HepG2 (cell line): ENCODE results near the gene TEX19. TPM values are rescaled to one million over a fixed set of nuclear protein-coding genes. Genes with fewer than 3 reads are reported as not detected.
A peak's percentile ranks its signal among the peaks of the same experiment; 100 is the strongest.

Source experiments
- AFF4 ChIP-seq: sonication (generic); formaldehyde crosslinking; IDR thresholded peaks from 2 replicates; pipeline ENCODE4 v1.4.0; 2020; ENCODE audit warnings: missing genetic modification reagents
- GRHL1 ChIP-seq: sonication (generic); formaldehyde crosslinking; conservative IDR thresholded peaks from 2 replicates; pipeline ENCODE4 v1.8.0; 2022; ENCODE audit warnings: missing genetic modification reagents
- IKZF1 ChIP-seq: fragments of 450-650 bp; IDR thresholded peaks from 2 replicates; pipeline ENCODE4 v1.7.1; 2016
- MAZ ChIP-seq, 2 experiments: sonication (generic) in 1 of 2; formaldehyde crosslinking in 1 of 2; IDR thresholded peaks; 2 replicates each; pipeline versions ENCODE4 v1.5.0 to v1.6.1; 2012 to 2020; ENCODE audit warnings: low read depth in 2 of 2, mild to moderate bottlenecking in 2 of 2, borderline replicate concordance in 1 of 2, improper control_type of control experiment in 1 of 2, low read length in 1 of 2, missing genetic modification reagents in 1 of 2, moderate library complexity in 1 of 2
- MYC ChIP-seq: sonication (generic); formaldehyde crosslinking; IDR thresholded peaks from 2 replicates; pipeline ENCODE4 v1.9.0; 2021; ENCODE audit warnings: missing genetic modification reagents, borderline replicate concordance
- PRPF4 ChIP-seq: fragments of 200-400 bp; formaldehyde crosslinking; IDR thresholded peaks from 2 replicates; pipeline ENCODE4 v1.6.1; 2016; ENCODE audit warnings: low read length, low read depth; ENCODE audit not compliant: poor library complexity, severe bottlenecking
- RCOR2 ChIP-seq: IDR thresholded peaks from 2 replicates; pipeline ENCODE4 v1.6.1; 2016; ENCODE audit warnings: missing biosample characterization, missing genetic modification reagents
- SUZ12 ChIP-seq: fragments of 150-350 bp; IDR thresholded peaks from 2 replicates; pipeline ENCODE4 v1.6.1; 2014; ENCODE audit warnings: low read depth, low read length
- TERF1 ChIP-seq: sonication (generic); formaldehyde crosslinking; IDR thresholded peaks from 2 replicates; pipeline ENCODE4 v1.8.0; 2022; ENCODE audit warnings: mild to moderate bottlenecking, missing genetic modification reagents, moderate library complexity
- ZBTB21 ChIP-seq: sonication (generic); formaldehyde crosslinking; IDR thresholded peaks from 2 replicates; pipeline ENCODE4 v1.4.0; 2020; ENCODE audit warnings: missing genetic modification reagents
- ZNF136 ChIP-seq: sonication (generic); formaldehyde crosslinking; IDR thresholded peaks from 2 replicates; pipeline ENCODE4 v1.8.1; 2022; ENCODE audit warnings: low read depth, mild to moderate bottlenecking, moderate library complexity, missing genetic modification reagents
- ZNF367 ChIP-seq: sonication (generic); formaldehyde crosslinking; IDR thresholded peaks from 2 replicates; pipeline ENCODE4 v1.4.0; 2020; ENCODE audit warnings: missing genetic modification reagents, borderline replicate concordance
- ZNF382 ChIP-seq: sonication (generic); formaldehyde crosslinking; IDR thresholded peaks from 2 replicates; pipeline ENCODE4 v1.5.0; 2020; ENCODE audit warnings: missing genetic modification reagents, mild to moderate bottlenecking, borderline replicate concordance
- ZNF607 ChIP-seq: sonication (generic); formaldehyde crosslinking; IDR thresholded peaks from 2 replicates; pipeline ENCODE4 v1.5.1; 2020; ENCODE audit warnings: missing genetic modification reagents, mild to moderate bottlenecking, borderline replicate concordance
- ZNF609 ChIP-seq: sonication (generic); formaldehyde crosslinking; IDR thresholded peaks from 2 replicates; pipeline ENCODE4 v1.4.0; 2020; ENCODE audit warnings: mild to moderate bottlenecking, missing genetic modification reagents, borderline replicate concordance
- ZNF879 ChIP-seq: sonication (generic); formaldehyde crosslinking; IDR thresholded peaks from 2 replicates; pipeline ENCODE4 v1.8.1; 2023; ENCODE audit warnings: missing genetic modification reagents
- ZZZ3 ChIP-seq: sonication (generic); formaldehyde crosslinking; IDR thresholded peaks from 2 replicates; pipeline ENCODE4 v1.4.0; 2020; ENCODE audit warnings: missing genetic modification reagents, mild to moderate bottlenecking, borderline replicate concordance
- polyA plus RNA-seq, 8 experiments: library from polyadenylated mRNA; depleted of rRNA in 3 of 8; stranded (reverse) in 7 of 8; unstranded in 1 of 8; fragments of >200 nt; fragmentation: Illumina TruSeq in 4 of 8; extraction: Trizol in 4 of 8; gene quantifications; 2 replicates each; pipeline versions ENCODE4 v1.2.1 to v1.2.3, GENCODE V29; 2011 to 2016; ENCODE audit warnings: low read depth in 4 of 8, missing spikeins in 1 of 8, mixed read lengths in 1 of 8; ENCODE audit not compliant: insufficient read depth in 1 of 8
- total RNA-seq, 5 experiments: library from RNA; depleted of rRNA; stranded (reverse); fragments of >200 nt; fragmentation: Illumina TruSeq; extraction: Trizol; gene quantifications; 2 replicates each; pipeline ENCODE4 v1.2.3, GENCODE V29; 2016; ENCODE audit warnings: low read depth in 1 of 5

The TEX19 gene
- total and polyA plus RNA-seq, 2 of the 13 experiments (the other 11 are each of a cell fraction or from before 2014, with no cell fraction given): 1.3 to 6.0 TPM

GRCh38 chr17:82320140-82320840 is 38.8 kb upstream of the TEX19 start (continued):
- TF ChIP-seq ZNF607 (CRISPR knock-in tag) (no peak), ZZZ3 (CRISPR knock-in tag) (no peak), SUZ12 (no peak), MYC (CRISPR knock-in tag) (peak; percentile 84), ZNF367 (CRISPR knock-in tag) (no peak), ZNF879 (no peak), ZNF382 (CRISPR knock-in tag) (no peak), ZNF609 (CRISPR knock-in tag) (peak; percentile 48; the same call in 1 of the 2 replicates), RCOR2 (CRISPR knock-in tag) (no peak), AFF4 (no peak), MAZ (IDR thresholded peaks at IDR 0.05; ENCODE audit: borderline replicate concordance, low read depth, low read length) (no peak), MAZ (CRISPR knock-in tag; IDR thresholded peaks at IDR 0.05; ENCODE audit: low read depth) (no peak; the same call in 1 of the 2 replicates), TERF1 (CRISPR knock-in tag) (no peak), IKZF1 (no peak), PRPF4 (no peak), GRHL1 (CRISPR knock-in tag) (no peak), ZBTB21 (no peak), ZNF136 (CRISPR knock-in tag) (no peak)
